SU-DHL-6 (cell line): ENCODE measurements around the gene CLCF1.

ENCODE experiments used
- H2AFZ ChIP-seq: fragments of 200-600 bp; sonication (generic); 2 replicates; pipeline ENCODE4 v1.6.1; 2014; ENCODE audit warnings: low read depth, mild to moderate bottlenecking, moderate library complexity, mixed read lengths, antibody characterized with exemption, low read length; ENCODE audit not compliant: severe bottlenecking
- H3F3A ChIP-seq: fragments of 200-600 bp; shearing (Covaris generic); 2 replicates; pipeline ENCODE4 v1.6.0; 2016; ENCODE audit warnings: antibody characterized with exemption, mild to moderate bottlenecking; ENCODE audit not compliant: insufficient read depth
- H3K27ac ChIP-seq: fragments of 200-600 bp; sonication (generic); 2 replicates; pipeline ENCODE4 v1.5.1; 2016; ENCODE audit warnings: low read depth, mild to moderate bottlenecking, low read length, moderate library complexity, mixed read lengths
- H3K27me3 ChIP-seq: fragments of 200-600 bp; sonication (generic), shearing (Covaris generic); 2 replicates; pipeline ENCODE4 v1.6.0; 2014; ENCODE audit warnings: mild to moderate bottlenecking, low read length
- H3K36me3 ChIP-seq: fragments of 200-600 bp; sonication (generic); 2 replicates; pipeline ENCODE4 v1.6.1; 2014; ENCODE audit warnings: mild to moderate bottlenecking, low read length, mixed read lengths
- H3K4me2 ChIP-seq: fragments of 300-600, 200-600 bp; shearing (Covaris generic), sonication (generic); 2 replicates; pipeline ENCODE4 v1.6.0; 2014; ENCODE audit warnings: low read length, low read depth, mild to moderate bottlenecking; ENCODE audit not compliant: poor library complexity, severe bottlenecking
- H3K4me3 ChIP-seq: fragments of 200-600 bp; sonication (generic); 2 replicates; pipeline ENCODE4 v1.5.1; 2014; ENCODE audit warnings: antibody characterized with exemption, low read length, mild to moderate bottlenecking, mixed read lengths; ENCODE audit not compliant: insufficient read depth, poor library complexity, severe bottlenecking
- H3K79me2 ChIP-seq: fragments of 200-600 bp; sonication (generic); 2 replicates; pipeline ENCODE4 v1.6.1; 2014; ENCODE audit warnings: mild to moderate bottlenecking, low read length, moderate library complexity; ENCODE audit not compliant: insufficient read depth
- H3K9ac ChIP-seq: fragments of 200-600 bp; sonication (generic); 2 replicates; pipeline ENCODE4 v1.7.0; 2014; ENCODE audit warnings: mild to moderate bottlenecking, low read length
- H3K9me2 ChIP-seq: fragments of 200-600 bp; sonication (generic); replicated peaks from 2 replicates; pipeline ENCODE4 v1.6.1; 2014; ENCODE audit warnings: low read length; ENCODE audit not compliant: insufficient read depth
- H3K9me3 ChIP-seq: fragments of 200-600 bp; sonication (generic); 2 replicates; pipeline ENCODE4 v1.6.1; 2014; ENCODE audit warnings: low read length, mixed read lengths; ENCODE audit not compliant: insufficient read depth
- H4K20me1 ChIP-seq: fragments of 200-600 bp; sonication (generic); 2 replicates; pipeline ENCODE4 v1.6.1; 2014; ENCODE audit warnings: low read depth, mild to moderate bottlenecking, antibody characterized with exemption, low read length, moderate library complexity, mixed read lengths
- CTCF ChIP-seq: fragments of 200-600 bp; sonication (generic); IDR thresholded peaks from one replicate; pipeline ENCODE4 v1.5.1; 2017; ENCODE audit warnings: antibody characterized with exemption, mild to moderate bottlenecking, low read length, moderate library complexity; ENCODE audit not compliant: insufficient read depth, poor library complexity, severe bottlenecking
- EZH2phosphoT487 ChIP-seq: fragments of 200-600 bp; sonication (generic), shearing (Covaris generic); conservative IDR thresholded peaks from 2 replicates; pipeline ENCODE4 v1.6.1; 2018; ENCODE audit warnings: mild to moderate bottlenecking, antibody characterized with exemption, low read length, moderate library complexity, mixed read lengths

Gene CLCF1

GRCh38 chr11:67364169-67364568, 9.2 kb downstream of the CLCF1 start:
- Histone ChIP-seq H3K27ac (no peak overlapping the region), H3K9me3 (no peaks in the 10 kb centered on the region), H3K9ac (no peak overlapping the region), H3K4me3 (no peak overlapping the region), H3K4me2 (no peak overlapping the region), H2AFZ (no peak overlapping the region), H4K20me1 (no peaks in the 10 kb centered on the region), H3K27me3 (no peaks in the 10 kb centered on the region), H3F3A (no peaks in the 10 kb centered on the region), H3K36me3 (no peaks in the 10 kb centered on the region), H3K79me2 (no peaks in the 10 kb centered on the region), H3K9me2 (no peaks in the 10 kb centered on the region)
- TF ChIP-seq CTCF, result no peak
- TF ChIP-seq EZH2phosphoT487, result no peak

GRCh38 chr11:67357831-67358670, 15.3 kb downstream of the CLCF1 start:
- no peak overlapping the region for H3K27ac ChIP-seq
- no peaks in the 10 kb centered on the region for H4K20me1 ChIP-seq

DNA sequence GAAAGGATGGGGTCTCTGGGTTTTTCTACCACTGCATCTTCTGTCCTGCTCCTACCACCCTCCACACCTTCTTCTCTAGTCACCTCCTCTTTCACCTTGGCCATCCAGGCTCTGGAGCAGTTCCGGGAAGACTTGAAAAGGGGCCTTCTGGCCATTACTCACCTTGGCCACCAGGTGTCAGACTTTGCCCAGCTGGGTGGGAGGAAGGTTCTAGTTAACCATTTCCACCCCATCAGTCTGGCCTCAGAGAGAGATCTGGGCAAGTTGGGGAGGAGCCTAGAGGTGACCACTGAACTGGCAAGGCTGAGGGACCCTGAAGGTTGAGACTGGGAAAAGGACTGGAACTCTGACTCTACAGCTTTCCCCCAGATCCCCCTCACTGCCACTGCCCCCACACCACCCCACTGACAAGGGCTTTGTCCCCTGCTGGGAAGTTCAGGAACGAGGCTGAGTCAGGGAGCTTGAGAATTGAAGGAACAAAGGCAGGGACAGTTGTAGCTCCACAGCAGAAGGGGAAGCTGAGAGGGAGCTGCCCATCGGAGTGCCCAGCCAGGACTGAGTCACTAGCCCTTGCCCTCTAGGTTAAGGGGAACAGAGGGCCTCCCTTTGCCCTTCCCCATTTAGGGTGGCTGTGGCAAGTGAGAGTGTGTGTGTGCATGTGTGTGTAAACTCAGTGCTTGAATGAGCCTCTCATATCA, 16.4 kb downstream of the CLCF1 start:
- Histone ChIP-seq H3K36me3 (no peaks in the 10 kb centered on the region), H3K9ac (peak overlapping the region; percentile 64), H2AFZ (peak overlapping the region; percentile 30), H4K20me1 (no peaks in the 10 kb centered on the region), H3K27ac (peak overlapping the region; percentile 96), H3K4me3 (peak overlapping the region; percentile 45), H3F3A (peaks cover 21% of the 10 kb centered on the region), H3K79me2 (no peaks in the 10 kb centered on the region), H3K27me3 (no peaks in the 10 kb centered on the region), H3K9me3 (no peaks in the 10 kb centered on the region), H3K4me2 (peak overlapping the region; percentile 64), H3K9me2 (no peaks in the 10 kb centered on the region)
- TF ChIP-seq CTCF, result peak; percentile 99
- no peak for TF ChIP-seq EZH2phosphoT487

More at GRCh38 chr11:67357831-67358670, 15.3 kb downstream of the CLCF1 start:
- Histone ChIP-seq H3F3A (peaks cover 21% of the 10 kb centered on the region), H3K9me2 (no peaks in the 10 kb centered on the region), H3K79me2 (no peaks in the 10 kb centered on the region), H2AFZ (no peak overlapping the region), H3K4me3 (no peak overlapping the region), H3K36me3 (no peaks in the 10 kb centered on the region), H3K9ac (no peak overlapping the region), H3K4me2 (no peak overlapping the region), H3K9me3 (no peaks in the 10 kb centered on the region), H3K27me3 (no peaks in the 10 kb centered on the region)
- no peak for TF ChIP-seq CTCF
- TF ChIP-seq EZH2phosphoT487, result no peak
